ENCODE measurements around the gene ADCY7. TPM values are rescaled to one million over a fixed set of nuclear protein-coding genes. Genes with fewer than 3 reads are reported as not detected.

The ADCY7 gene
- total and polyA plus RNA-seq, 9 of the 15 experiments (the other 6 are each of a cell fraction or from before 2014, with no cell fraction given): 2.3 to 108 (median 28.6) TPM

GRCh38 chr16:50269061-50269705 lies 2.8 kb downstream of the ADCY7 start:
- in situ Hi-C loops (cut with MboI): loop anchor here (25.0 kb wide), 1 partner anchor 1657 kb away; the partner anchor contains the start of gene N4BP1
- no TSS peak for BruUV-seq (replicated peaks)
- intact Hi-C loops (cut with micrococcal nuclease): no loop called here
- Histone ChIP-seq H3K4me3 (no peak overlapping the region), H3K79me2 (ENCODE audit: control insufficient read depth, insufficient read depth, low read length) (peaks cover 100% of the 10 kb centered on the region), H3K4me1 (replicated peaks in 1 of 2; ENCODE audit: control insufficient read depth in 2 of 2, insufficient read depth in 2 of 2, low read length in 2 of 2) (peaks cover 55 to 89% of the 10 kb centered on the region in 2 experiments), H3K9ac (ENCODE audit: insufficient read depth in 1 of 2, low read depth in 2 of 2, low read length in 2 of 2) (peak overlapping the region in 1 of 2 experiments; percentile 79; a peak in 2 of 4 replicates), H3K27me3 (ENCODE audit: control insufficient read depth in 2 of 2, insufficient read depth in 2 of 2, low read length in 2 of 2) (no peaks in the 10 kb centered on the region), H4K20me1 (replicated peaks; ENCODE audit: control insufficient read depth, insufficient read depth, low read length) (peaks cover 16% of the 10 kb centered on the region; the same call in 1 of the 2 replicates), H3K9me3 (replicated peaks; ENCODE audit: control insufficient read depth, insufficient read depth, low read depth, low read length) (no peaks in the 10 kb centered on the region), H3K36me3 (ENCODE audit: control insufficient read depth, insufficient read depth, low read length) (peaks cover 36% of the 10 kb centered on the region; the same call in 2 of the 3 replicates), H2AFZ (ENCODE audit: low read depth, low read length) (no peak overlapping the region), H3K9me1 (ENCODE audit: control insufficient read depth, insufficient read depth, low read length) (peaks cover 3% of the 10 kb centered on the region), H3K27ac (ENCODE audit: extremely low read depth, low read depth, low read length) (no peak overlapping the region; the same call in 2 of the 3 replicates), H3K4me2 (ENCODE audit: insufficient read depth, low read length) (no peak overlapping the region)
- ChIA-PET CTCF (ENCODE audit: low intra/inter-chr PET ratio) (no interaction called here), POLR2A (interaction anchor here (0.6 to 2.8 kb wide), 4 partner anchors 9 to 225 kb away, joined by 4 to 13 read pairs (median 6); no protein-coding TSS in a partner anchor)
- FAIRE-seq: peak; percentile 44
- WGBS (ENCODE audit: insufficient coverage, low coverage, missing lambda C conversion rate): 92% methylated on average over 12 of the region's 13 CpGs
- no peak for DNase-seq (ENCODE audit: extremely low read depth in 1 of 4, low spot score in 3 of 4)
- no peak for ATAC-seq
- TF ChIP-seq ZNF76 (CRISPR knock-in tag; IDR thresholded peaks at IDR 0.05; ENCODE audit: borderline replicate concordance): no peak
- 0 out of 2 replicates have a peak, but pooled peaks have one; percentile 27 for TF ChIP-seq POLR2G (IDR thresholded peaks at IDR 0.05; ENCODE audit: low read depth, low read length)
- TF ChIP-seq ZNF707 (CRISPR knock-in tag; conservative IDR thresholded peaks at IDR 0.05): no peak
- TF ChIP-seq RNF2 (IDR thresholded peaks at IDR 0.05): no peak
- TF ChIP-seq, protein P1, sequence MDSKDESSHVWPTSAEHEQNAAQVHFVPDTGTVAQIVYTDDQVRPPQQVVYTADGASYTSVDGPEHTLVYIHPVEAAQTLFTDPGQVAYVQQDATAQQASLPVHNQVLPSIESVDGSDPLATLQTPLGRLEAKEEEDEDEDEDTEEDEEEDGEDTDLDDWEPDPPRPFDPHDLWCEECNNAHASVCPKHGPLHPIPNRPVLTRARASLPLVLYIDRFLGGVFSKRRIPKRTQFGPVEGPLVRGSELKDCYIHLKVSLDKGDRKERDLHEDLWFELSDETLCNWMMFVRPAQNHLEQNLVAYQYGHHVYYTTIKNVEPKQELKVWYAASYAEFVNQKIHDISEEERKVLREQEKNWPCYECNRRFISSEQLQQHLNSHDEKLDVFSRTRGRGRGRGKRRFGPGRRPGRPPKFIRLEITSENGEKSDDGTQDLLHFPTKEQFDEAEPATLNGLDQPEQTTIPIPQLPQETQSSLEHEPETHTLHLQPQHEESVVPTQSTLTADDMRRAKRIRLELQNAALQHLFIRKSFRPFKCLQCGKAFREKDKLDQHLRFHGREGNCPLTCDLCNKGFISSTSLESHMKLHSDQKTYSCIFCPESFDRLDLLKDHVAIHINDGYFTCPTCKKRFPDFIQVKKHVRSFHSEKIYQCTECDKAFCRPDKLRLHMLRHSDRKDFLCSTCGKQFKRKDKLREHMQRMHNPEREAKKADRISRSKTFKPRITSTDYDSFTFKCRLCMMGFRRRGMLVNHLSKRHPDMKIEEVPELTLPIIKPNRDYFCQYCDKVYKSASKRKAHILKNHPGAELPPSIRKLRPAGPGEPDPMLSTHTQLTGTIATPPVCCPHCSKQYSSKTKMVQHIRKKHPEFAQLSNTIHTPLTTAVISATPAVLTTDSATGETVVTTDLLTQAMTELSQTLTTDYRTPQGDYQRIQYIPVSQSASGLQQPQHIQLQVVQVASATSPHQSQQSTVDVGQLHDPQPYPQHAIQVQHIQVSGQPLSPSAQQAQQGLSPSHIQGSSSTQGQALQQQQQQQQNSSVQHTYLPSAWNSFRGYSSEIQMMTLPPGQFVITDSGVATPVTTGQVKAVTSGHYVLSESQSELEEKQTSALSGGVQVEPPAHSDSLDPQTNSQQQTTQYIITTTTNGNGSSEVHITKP (IDR thresholded peaks at IDR 0.05; ENCODE audit: partially characterized antibody): peak; percentile 40
